Measurements from ENCODE around the gene RHOH.
A peak's percentile ranks its signal among the peaks of the same experiment; 100 is the strongest.
"Not testable (repeated sequence)": the region's sequence is repeated elsewhere in the genome, so short reads cannot be mapped to it uniquely, and the experiment has no call there.

The RHOH gene

DNA sequence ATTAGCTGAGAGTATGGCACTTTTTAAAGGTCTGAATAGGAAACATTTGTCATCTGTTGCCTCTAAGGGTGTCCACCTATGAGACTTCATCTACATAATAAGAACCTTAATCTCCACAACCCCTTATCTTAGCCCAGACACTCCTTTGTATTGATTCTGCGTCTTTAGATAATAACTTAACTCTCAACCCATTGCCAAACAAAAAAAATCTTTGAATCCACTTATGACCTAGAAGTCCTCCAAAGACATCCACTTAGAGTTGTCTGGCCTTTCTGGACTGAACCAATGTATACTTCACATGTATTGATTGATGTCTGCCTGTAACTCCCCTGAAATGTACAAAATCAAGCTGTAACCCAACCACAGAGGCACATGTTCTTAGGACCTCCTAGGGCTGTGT, 72.3 kb downstream of the RHOH start:
- Mint-ChIP-seq H3K36me3 (no peaks in the 10 kb centered on the region), H3K9me3 (no peaks in the 10 kb centered on the region), H3K27ac (no peak overlapping the region), H3K4me1 (peaks cover 19% of the 10 kb centered on the region), H3K27me3 (no peaks in the 10 kb centered on the region), H3K4me3 (no peak overlapping the region)
- ATAC-seq: no peak

DNA sequence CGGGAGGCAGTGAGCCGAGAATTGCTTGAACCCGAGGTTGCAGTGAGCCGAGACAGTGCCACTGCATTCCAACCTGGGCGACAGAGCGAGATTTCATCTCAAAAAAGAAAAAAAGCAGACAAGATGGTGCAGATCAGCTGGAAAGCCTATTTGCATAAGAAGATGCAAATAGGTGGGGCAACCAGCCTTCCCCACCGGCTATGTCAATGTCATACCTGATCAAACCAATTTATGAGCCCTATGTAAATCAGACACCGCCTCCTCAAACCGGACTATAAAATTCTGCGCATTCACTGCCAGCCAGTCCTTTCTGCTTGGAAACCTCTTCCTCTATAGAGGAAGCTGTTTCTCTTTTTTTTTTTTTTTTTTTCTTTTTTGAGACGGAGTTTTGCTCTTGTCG, 73.8 kb downstream of the RHOH start:
- no peak overlapping the region for H3K4me3 Mint-ChIP-seq
- ATAC-seq: no peak
- no peaks in the 10 kb centered on the region for H3K27me3 Mint-ChIP-seq
- no peak overlapping the region for H3K27ac Mint-ChIP-seq
- H3K4me1 Mint-ChIP-seq: peaks cover 8% of the 10 kb centered on the region
- H3K36me3 Mint-ChIP-seq: no peaks in the 10 kb centered on the region
- H3K9me3 Mint-ChIP-seq: no peaks in the 10 kb centered on the region

DNA sequence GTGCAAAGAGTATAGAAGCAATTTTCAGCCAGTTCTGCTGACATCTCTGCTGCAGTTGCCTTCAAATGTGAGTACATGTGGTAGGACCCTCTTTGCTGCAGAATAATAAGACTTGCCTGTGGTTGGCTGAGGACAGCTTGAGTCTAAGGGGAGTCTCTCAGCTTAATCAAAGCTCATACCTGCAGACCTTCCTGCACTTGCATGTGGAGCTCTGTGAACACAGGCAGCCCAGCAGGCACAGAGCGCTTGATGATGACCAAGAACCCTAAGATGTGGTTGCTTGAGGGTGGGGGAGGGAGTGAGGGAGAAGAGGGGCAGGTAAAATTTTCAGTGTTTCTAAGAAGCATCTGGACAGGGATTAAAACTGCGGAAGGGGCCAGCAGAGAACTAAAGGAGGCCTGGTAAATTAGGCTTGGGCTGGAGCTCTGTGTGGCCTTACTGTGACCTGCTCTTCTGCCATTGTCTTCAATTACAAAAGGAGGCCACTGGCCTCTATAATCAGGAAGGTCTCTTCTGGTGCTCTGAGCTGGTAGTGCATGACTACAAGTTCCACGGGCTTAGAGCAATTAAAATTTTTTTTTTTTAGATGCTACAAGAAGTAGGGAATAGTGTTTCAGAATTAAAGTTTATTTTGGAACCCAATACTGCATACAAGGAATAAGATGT, 78.4 kb downstream of the RHOH start:
- Mint-ChIP-seq H3K36me3 (no peaks in the 10 kb centered on the region), H3K27me3 (no peaks in the 10 kb centered on the region), H3K27ac (no peak overlapping the region), H3K4me1 (no peaks in the 10 kb centered on the region), H3K9me3 (no peaks in the 10 kb centered on the region), H3K4me3 (no peak overlapping the region)
- ATAC-seq: no peak

DNA sequence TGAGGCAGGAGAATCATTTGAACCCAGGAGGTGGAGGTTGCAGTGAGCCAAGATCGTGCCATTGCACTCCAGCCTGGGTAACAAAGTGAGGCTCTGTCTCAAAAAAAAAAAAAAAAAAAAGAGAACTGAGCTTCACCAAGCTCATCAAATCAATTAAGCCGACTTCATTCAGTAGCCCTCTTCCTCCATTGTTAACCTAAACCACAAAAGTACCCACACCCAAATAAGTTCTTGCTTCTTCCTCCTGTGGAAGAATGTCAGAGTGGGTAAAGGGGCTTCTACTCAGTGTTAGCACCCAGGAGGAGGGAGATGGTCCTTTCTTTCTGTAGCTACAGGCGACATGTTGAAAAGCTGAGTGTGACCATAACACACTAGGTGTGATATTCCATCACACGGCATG, 79.7 kb downstream of the RHOH start:
- peaks cover 6% of the 10 kb centered on the region for H3K4me1 Mint-ChIP-seq
- no peaks in the 10 kb centered on the region for H3K9me3 Mint-ChIP-seq
- no peaks in the 10 kb centered on the region for H3K27me3 Mint-ChIP-seq
- no peak for ATAC-seq
- no peak overlapping the region for H3K4me3 Mint-ChIP-seq
- H3K27ac Mint-ChIP-seq: no peak overlapping the region
- no peaks in the 10 kb centered on the region for H3K36me3 Mint-ChIP-seq

DNA sequence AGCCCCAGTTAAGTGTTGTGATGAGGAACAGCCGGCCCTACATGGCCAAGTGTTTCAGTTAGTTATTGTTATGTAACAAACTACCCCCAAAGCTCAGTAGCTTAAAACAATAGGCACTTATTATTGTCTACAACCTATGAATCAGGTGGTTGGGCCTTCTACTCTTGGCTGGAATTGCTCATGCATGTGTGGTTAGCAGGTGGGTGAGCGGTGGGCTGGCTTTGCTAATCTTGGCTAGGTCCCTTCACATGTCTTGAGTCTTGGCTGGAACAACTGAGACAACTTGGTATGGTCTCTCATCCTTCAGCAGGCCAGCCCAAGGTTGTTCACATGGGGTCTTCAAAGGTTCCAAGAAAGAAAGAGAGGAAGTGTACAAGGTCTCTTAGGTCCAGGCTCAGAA, 83.8 kb downstream of the RHOH start:
- no peaks in the 10 kb centered on the region for H3K27me3 Mint-ChIP-seq
- no peak overlapping the region for H3K27ac Mint-ChIP-seq
- H3K4me3 Mint-ChIP-seq: no peak overlapping the region
- ATAC-seq: no peak
- H3K9me3 Mint-ChIP-seq: no peaks in the 10 kb centered on the region
- H3K4me1 Mint-ChIP-seq: peaks cover 14% of the 10 kb centered on the region
- no peaks in the 10 kb centered on the region for H3K36me3 Mint-ChIP-seq

DNA sequence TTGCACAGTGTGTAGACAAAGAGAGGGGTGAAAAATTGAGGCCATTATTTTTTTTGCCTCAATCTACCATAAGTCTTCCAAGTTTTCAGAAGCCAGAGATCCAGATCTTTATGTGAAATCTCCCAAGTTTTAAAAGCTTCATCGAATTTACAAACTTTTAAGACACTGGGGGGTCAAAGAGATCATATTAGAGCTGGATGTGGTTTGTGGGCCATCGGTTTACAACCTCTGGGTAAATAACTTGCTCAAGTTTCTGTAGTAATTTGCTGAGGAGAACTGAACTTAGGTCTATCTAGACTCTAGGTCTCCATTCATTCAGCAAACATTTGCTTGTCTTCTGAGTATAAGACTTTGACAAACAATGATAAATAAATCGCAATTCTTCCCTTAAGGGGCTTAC, 84.3 kb downstream of the RHOH start:
- Mint-ChIP-seq H3K36me3 (no peaks in the 10 kb centered on the region), H3K27me3 (no peaks in the 10 kb centered on the region), H3K27ac (no peak overlapping the region), H3K9me3 (no peaks in the 10 kb centered on the region), H3K4me1 (peaks cover 14% of the 10 kb centered on the region), H3K4me3 (no peak overlapping the region)
- no peak for ATAC-seq

DNA sequence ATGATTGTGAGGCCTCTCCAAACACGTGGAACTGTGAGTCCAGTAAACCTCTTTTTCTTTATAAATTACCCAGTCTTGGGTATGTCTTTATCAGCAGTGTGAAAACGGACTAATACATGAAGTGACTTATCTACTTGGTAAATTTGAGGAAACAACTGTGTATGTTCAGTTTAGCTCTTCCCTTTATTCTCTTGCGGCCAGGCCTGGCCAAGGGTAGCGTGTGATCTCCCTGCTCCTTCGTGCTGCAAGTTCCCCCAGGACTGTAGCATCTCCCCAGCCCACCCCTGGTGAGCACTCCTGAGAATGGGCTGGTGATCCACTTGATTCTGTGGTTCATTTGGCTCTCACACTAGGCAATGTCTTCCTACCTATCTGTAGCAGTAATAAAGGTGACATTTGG, 85.1 kb downstream of the RHOH start:
- Mint-ChIP-seq H3K27me3 (no peaks in the 10 kb centered on the region), H3K9me3 (no peaks in the 10 kb centered on the region), H3K27ac (peak overlapping the region; percentile 36), H3K36me3 (no peaks in the 10 kb centered on the region), H3K4me1 (peaks cover 16% of the 10 kb centered on the region), H3K4me3 (no peak overlapping the region)
- no peak for ATAC-seq

DNA sequence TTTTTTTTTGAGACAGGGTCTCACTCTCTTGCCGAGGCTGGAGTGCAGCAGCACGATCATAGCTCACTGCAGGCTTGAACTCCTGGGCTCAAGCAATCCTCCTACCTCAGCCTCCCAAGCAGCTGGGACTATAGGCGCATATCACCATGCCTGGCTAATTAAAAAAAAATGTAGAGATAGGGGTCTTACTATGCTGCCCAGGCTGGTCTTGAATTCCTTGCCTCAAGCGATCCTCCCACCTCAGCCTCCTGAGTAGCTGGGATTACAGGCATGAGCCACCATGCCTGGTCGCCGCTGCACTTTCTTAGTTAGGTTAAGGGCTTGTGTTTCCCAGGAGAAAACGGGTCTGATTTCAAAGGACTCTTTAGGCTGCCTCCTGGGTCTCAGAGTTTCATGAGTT, 86.0 kb downstream of the RHOH start:
- H3K9me3 Mint-ChIP-seq, ATAC-seq, H3K27me3 Mint-ChIP-seq, H3K36me3 Mint-ChIP-seq, H3K4me3 Mint-ChIP-seq: not testable (repeated sequence)
- peak overlapping the region; percentile 34 for H3K27ac Mint-ChIP-seq
- peaks cover 21% of the 10 kb centered on the region for H3K4me1 Mint-ChIP-seq

DNA sequence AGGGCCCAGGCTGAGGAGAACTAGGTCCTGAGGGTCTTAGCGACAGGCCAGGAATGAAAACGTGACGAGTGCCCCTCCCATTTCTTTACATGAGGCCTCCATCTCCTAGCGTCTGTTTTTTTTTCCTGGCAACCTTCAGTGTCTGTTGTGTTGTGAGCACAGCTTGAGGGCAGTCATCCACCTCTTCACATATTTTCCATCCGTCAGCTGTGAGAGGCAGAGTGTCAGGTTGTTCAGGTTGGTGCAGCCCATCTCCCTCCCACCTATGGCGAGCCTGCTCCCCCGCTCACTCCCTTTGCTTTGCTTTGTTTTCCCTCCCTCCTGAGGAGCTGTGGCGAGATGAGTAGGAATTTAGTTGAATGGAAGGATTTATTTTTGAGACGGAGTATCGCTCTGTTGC, 86.6 kb downstream of the RHOH start:
- Mint-ChIP-seq H3K9me3 (no peaks in the 10 kb centered on the region), H3K4me3 (no peak overlapping the region), H3K36me3 (no peaks in the 10 kb centered on the region), H3K27me3 (no peaks in the 10 kb centered on the region), H3K4me1 (peaks cover 26% of the 10 kb centered on the region), H3K27ac (peak overlapping the region; percentile 34)
- ATAC-seq: no peak

DNA sequence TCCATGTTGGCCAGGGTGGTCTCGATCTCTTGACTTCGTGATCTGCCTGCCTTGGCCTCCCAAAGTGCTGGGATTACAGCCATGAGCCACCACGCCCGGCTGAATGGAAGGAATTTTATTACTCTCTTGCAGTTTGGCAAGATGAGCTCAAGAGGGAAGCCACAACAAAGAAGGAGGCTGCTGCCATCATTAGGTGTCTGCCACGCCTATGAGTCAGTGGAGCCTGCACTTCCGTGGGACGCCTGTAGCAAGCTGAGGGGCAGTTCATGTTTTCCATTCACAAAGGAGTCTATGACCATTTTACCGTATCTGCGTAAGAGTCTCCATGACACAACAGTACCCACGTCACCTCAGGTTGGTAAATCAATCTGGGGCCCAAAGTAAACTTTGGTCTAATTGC, 87.1 kb downstream of the RHOH start:
- peak; percentile 80 for ATAC-seq
- H3K27ac Mint-ChIP-seq: peak overlapping the region; percentile 34
- no peak overlapping the region for H3K4me3 Mint-ChIP-seq
- H3K4me1 Mint-ChIP-seq: peaks cover 32% of the 10 kb centered on the region
- no peaks in the 10 kb centered on the region for H3K9me3 Mint-ChIP-seq
- no peaks in the 10 kb centered on the region for H3K27me3 Mint-ChIP-seq
- H3K36me3 Mint-ChIP-seq: no peaks in the 10 kb centered on the region

DNA sequence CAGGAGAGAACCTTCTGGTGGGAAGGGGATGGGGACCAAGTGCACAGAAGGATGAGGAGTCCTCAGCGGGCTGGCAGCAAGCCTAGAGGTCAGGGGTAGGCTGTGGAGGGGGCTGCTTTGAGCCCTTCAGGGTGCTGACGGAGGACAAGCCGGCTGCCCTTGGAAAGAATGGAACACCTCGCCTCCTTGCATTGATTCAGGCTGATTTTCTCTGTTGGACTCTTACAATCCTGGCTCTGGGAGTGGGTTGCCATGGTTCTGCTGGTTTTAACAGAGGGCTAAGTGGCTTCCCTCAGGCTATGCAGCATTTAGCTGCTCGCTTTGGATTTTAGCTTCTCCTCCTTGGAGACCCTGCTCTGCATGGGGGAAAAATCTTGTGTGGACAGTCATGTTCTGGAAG, 88.9 kb downstream of the RHOH start:
- no peaks in the 10 kb centered on the region for H3K36me3 Mint-ChIP-seq
- H3K9me3 Mint-ChIP-seq: no peaks in the 10 kb centered on the region
- peak overlapping the region; percentile 34 for H3K27ac Mint-ChIP-seq
- H3K4me1 Mint-ChIP-seq: peaks cover 46% of the 10 kb centered on the region
- H3K27me3 Mint-ChIP-seq: no peaks in the 10 kb centered on the region
- no peak for ATAC-seq
- no peak overlapping the region for H3K4me3 Mint-ChIP-seq

DNA sequence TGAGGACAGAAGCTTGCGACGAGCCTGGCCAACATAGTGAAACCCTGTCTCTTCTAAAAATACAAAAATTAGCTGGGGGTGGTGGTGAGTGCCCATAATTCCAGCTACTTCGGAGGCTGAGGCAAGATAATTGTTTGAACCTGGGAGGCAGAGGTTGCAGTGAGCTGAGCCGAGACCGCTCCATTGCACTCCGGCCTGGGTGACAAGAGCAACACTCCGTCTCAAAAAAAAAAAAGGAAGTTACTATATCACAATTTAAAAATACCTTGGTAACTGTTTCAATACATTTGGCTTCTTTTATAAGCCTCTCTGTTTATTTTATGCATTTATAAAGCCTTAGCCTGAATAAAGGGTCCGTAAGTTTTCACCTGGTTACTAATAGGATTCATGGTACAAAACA, 91.7 kb downstream of the RHOH start:
- H3K4me3 Mint-ChIP-seq: no peak overlapping the region
- H3K27me3 Mint-ChIP-seq: no peaks in the 10 kb centered on the region
- H3K9me3 Mint-ChIP-seq: no peaks in the 10 kb centered on the region
- peak overlapping the region; percentile 65 for H3K27ac Mint-ChIP-seq
- ATAC-seq: no peak
- H3K4me1 Mint-ChIP-seq: peaks cover 58% of the 10 kb centered on the region
- no peaks in the 10 kb centered on the region for H3K36me3 Mint-ChIP-seq

DNA sequence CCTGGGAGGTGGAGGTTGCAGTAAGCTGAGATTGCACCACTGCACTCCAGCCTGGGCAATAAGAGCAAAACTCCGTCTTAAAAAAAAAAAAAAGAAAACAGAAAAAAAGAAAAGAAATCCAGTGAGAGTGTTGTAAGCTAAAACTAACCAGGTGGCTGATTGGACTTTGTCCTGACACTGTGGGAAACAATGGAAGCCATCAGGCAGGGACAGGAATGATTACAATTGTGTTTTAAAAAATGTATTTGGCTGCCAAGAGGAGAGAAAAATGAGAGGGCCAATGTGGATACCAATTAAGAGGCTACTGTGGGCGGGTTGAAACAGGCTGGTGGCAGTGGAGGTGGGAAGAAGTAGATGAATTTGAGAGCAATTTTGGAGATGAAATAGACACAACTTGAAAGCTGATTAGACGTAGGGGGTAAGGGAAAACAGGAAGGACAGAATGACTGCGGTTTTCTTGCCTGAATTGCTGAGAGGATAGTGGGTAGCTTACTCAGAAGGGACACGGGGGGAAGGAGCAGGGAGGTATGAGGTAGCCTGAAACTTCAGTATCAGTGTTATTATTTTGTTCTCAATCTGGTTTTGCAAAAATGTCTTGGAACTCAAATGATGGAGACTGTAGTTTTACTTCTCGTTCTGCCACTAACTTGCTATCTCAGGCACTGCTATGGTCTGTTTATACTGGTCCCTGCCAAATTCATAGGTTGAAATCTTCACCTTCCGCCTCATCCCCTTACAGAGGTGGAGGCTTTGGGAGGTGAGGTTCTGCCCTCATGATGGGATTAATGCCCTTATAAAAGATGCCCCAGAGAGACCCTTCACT, 92.7 kb downstream of the RHOH start:
- H3K4me1 Mint-ChIP-seq: peaks cover 54% of the 10 kb centered on the region
- no peaks in the 10 kb centered on the region for H3K9me3 Mint-ChIP-seq
- no peaks in the 10 kb centered on the region for H3K36me3 Mint-ChIP-seq
- peak overlapping the region; percentile 65 for H3K27ac Mint-ChIP-seq
- H3K27me3 Mint-ChIP-seq: no peaks in the 10 kb centered on the region
- peak; percentile 79 for ATAC-seq
- peak overlapping the region; percentile 32 for H3K4me3 Mint-ChIP-seq

DNA sequence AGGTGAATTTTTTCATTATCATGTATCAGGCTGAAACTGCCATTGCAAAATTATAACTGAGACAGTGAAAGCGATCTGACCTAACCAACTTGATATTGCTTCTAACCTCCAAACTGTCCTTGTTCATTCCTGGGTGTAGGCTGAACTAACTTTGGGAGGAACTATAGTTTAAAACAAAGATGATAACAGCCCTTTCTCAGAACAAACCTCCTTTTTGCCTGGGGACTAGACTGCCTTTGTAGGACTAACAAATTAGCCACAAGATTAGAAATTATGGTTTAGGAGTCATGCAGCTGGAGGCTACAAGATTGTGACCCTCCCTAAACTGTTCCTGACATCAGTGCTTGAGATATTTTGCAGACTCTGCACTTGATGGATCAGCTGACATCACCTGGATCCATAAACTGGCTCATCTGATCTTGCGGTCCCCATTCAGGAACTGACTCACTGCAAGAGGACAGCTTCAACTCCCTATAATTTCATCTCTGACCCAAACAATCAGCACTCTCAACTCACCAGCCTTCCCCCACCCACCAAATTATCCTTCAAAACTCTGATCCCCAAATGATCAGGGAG, 93.9 kb downstream of the RHOH start:
- ATAC-seq, H3K4me3 Mint-ChIP-seq, H3K36me3 Mint-ChIP-seq, H3K9me3 Mint-ChIP-seq, H3K27me3 Mint-ChIP-seq: not testable (repeated sequence)
- H3K27ac Mint-ChIP-seq: peak overlapping the region; percentile 33
- peaks cover 54% of the 10 kb centered on the region for H3K4me1 Mint-ChIP-seq

DNA sequence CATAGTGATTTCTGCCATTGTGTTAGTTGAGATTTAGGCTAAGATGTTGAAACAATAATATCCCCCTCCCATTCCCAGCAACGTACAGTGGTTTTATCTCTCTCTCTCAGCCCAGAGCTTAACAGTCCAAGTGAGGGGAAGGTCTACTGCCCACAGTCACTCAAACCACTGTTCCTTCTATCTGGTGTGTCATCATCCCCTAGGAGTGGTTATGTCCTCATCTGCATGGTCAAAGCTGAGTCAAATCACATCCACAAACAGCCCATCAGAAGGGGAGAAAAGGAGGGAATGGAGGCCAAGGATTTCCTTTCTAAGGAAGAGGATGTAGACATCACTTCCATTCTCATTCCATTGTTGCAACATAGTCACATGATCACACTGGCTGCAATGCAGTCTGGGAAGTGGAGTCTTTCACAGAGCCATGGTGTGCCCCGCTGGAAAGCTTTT, 95.5 kb downstream of the RHOH start:
- no peak for ATAC-seq
- peak overlapping the region; percentile 18 for H3K27ac Mint-ChIP-seq
- H3K4me3 Mint-ChIP-seq: no peak overlapping the region
- no peaks in the 10 kb centered on the region for H3K27me3 Mint-ChIP-seq
- peaks cover under 1% of the 10 kb centered on the region for H3K9me3 Mint-ChIP-seq
- peaks cover 52% of the 10 kb centered on the region for H3K4me1 Mint-ChIP-seq
- no peaks in the 10 kb centered on the region for H3K36me3 Mint-ChIP-seq

DNA sequence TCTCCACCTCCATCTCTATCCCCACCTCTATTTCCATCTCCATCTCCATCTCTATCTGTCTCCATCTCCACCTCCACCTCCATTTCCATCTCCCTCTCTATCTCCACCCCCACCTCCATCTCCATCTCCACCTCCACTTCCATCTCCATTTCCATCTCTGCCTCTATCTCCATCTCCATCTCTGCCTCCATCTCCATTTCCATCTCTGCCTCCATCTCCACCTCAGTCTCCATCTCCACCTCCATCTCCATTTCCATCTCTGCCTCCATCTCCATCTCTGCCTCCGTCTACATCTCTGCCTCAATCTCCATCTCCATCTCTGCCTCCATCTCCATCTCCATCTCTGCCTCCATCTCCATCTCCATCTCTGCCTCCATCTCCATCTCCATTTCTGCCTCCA, 97.5 kb downstream of the RHOH start:
- ATAC-seq: no peak
- peaks cover 49% of the 10 kb centered on the region for H3K4me1 Mint-ChIP-seq
- H3K36me3 Mint-ChIP-seq: no peaks in the 10 kb centered on the region
- H3K27me3 Mint-ChIP-seq: no peaks in the 10 kb centered on the region
- no peak overlapping the region for H3K27ac Mint-ChIP-seq
- no peak overlapping the region for H3K4me3 Mint-ChIP-seq
- H3K9me3 Mint-ChIP-seq: peaks cover 4% of the 10 kb centered on the region

Data from stimulated activated memory B cell treated with anti-CD40 and anti-IgM and Interleukin-4, amounts not matched to agents 10 μg/mL and 1 μg/mL and 100 μg/mL, for 72 hours (primary cell).